Measurements from ENCODE around the gene SCAP.

DNA sequence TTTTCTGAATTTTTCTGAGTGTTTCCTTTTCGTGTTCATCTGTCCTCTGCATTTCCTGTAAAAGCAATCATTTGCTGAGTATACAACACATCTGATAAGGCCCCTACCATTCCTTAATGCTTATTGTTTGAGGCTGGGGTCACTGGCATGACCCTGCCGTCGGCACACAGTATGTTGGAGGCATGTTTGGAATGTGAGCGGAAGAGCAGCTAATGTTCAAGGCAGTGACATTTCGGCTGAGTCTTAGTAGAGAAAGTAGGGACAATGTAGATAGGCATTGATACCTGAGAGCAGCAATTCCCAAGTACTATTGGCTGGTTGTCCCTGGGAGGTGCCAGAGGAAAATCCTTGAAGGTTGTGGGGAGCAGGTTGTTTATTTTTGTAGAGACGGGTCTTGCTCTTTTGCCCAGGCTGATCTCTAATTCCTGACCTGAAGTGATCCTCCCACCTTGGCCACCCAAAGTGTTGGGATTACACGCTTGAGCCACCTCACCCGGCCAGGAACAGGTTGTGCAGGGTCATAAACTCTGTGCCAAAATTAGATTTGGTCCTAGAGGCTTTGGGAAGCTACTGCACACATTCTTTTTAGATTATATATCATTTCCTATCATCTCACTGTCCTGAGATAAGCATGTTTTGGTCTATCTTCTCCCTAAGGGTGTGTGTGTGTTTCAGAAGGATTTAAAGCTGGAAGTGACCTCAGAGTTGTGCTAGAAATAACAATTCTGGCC is 81.4 kb downstream of the SCAP start:
- TF ChIP-seq, protein P1, sequence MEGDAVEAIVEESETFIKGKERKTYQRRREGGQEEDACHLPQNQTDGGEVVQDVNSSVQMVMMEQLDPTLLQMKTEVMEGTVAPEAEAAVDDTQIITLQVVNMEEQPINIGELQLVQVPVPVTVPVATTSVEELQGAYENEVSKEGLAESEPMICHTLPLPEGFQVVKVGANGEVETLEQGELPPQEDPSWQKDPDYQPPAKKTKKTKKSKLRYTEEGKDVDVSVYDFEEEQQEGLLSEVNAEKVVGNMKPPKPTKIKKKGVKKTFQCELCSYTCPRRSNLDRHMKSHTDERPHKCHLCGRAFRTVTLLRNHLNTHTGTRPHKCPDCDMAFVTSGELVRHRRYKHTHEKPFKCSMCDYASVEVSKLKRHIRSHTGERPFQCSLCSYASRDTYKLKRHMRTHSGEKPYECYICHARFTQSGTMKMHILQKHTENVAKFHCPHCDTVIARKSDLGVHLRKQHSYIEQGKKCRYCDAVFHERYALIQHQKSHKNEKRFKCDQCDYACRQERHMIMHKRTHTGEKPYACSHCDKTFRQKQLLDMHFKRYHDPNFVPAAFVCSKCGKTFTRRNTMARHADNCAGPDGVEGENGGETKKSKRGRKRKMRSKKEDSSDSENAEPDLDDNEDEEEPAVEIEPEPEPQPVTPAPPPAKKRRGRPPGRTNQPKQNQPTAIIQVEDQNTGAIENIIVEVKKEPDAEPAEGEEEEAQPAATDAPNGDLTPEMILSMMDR (IDR thresholded peaks at IDR 0.05) = no peak
- TF ChIP-seq POLR2A (IDR thresholded peaks at IDR 0.05) (no peak), POLR2AphosphoS5 (IDR thresholded peaks at IDR 0.05; ENCODE audit: insufficient read depth in 1 of 2, low read depth in 1 of 2) (no peak)

All from vagina (tissue), 2 donors.